GM23248 (cell line): Measurements from ENCODE around the gene FAM83F. TPM values are rescaled to one million over a fixed set of nuclear protein-coding genes. Genes with fewer than 3 reads are reported as not detected.

Source experiments
- DNase-seq: peaks from one replicate; pipeline ENCODE4 v3.0.0-alpha.2; 2015
- H2AFZ ChIP-seq: fragments of 200-600 bp; sonication (generic); 2 replicates; pipeline ENCODE4 v1.6.1; 2016; ENCODE audit warnings: antibody characterized with exemption
- H3F3A ChIP-seq: fragments of 200-600 bp; sonication (generic); 2 replicates; pipeline ENCODE4 v1.6.1; 2016; ENCODE audit warnings: mild to moderate bottlenecking, antibody characterized with exemption, mixed run types; ENCODE audit not compliant: insufficient read depth
- H3K27ac ChIP-seq: fragments of 200-600 bp; sonication (generic); 2 replicates; pipeline ENCODE4 v1.5.1; 2016; ENCODE audit warnings: mild to moderate bottlenecking
- H3K27me3 ChIP-seq: fragments of 200-600 bp; sonication (generic); replicated peaks from 2 replicates; pipeline ENCODE4 v1.6.1; 2016; ENCODE audit warnings: mild to moderate bottlenecking; ENCODE audit not compliant: insufficient read depth
- H3K36me3 ChIP-seq: fragments of 200-600 bp; sonication (generic); 2 replicates; pipeline ENCODE4 v1.6.1; 2016; ENCODE audit warnings: low read depth, mild to moderate bottlenecking
- H3K4me1 ChIP-seq: fragments of 200-600 bp; sonication (generic); 2 replicates; pipeline ENCODE4 v1.6.1; 2016; ENCODE audit warnings: mild to moderate bottlenecking; ENCODE audit not compliant: insufficient read depth
- H3K4me2 ChIP-seq: fragments of 200-600 bp; sonication (generic); one replicate; pipeline ENCODE4 v1.6.1; 2016; ENCODE audit warnings: mild to moderate bottlenecking; ENCODE audit not compliant: unreplicated experiment
- H3K4me3 ChIP-seq: fragments of 200-600 bp; sonication (generic); 2 replicates; pipeline ENCODE4 v1.5.1; 2016; ENCODE audit warnings: mild to moderate bottlenecking
- H3K79me2 ChIP-seq: fragments of 200-600 bp; sonication (generic); 2 replicates; pipeline ENCODE4 v1.6.1; 2016; ENCODE audit warnings: mild to moderate bottlenecking; ENCODE audit not compliant: insufficient read depth
- H3K9ac ChIP-seq: fragments of 200-600 bp; sonication (generic); 2 replicates; pipeline ENCODE4 v1.6.1; 2016; ENCODE audit warnings: mild to moderate bottlenecking
- H3K9me2 ChIP-seq: fragments of 200-600 bp; sonication (generic); 2 replicates; pipeline ENCODE4 v1.6.1; 2016; ENCODE audit warnings: mixed run types, mild to moderate bottlenecking, moderate library complexity; ENCODE audit not compliant: insufficient read depth
- H3K9me3 ChIP-seq: fragments of 200-600 bp; sonication (generic); one replicate; pipeline ENCODE4 v1.6.1; 2017; ENCODE audit warnings: low read depth
- H4K20me1 ChIP-seq: fragments of 200-600 bp; sonication (generic); 2 replicates; pipeline ENCODE4 v1.6.0; 2016; ENCODE audit not compliant: insufficient read depth
- EZH2 ChIP-seq: fragments of 200-600 bp; sonication (generic); IDR thresholded peaks from 2 replicates; pipeline ENCODE4 v1.6.1; 2018; ENCODE audit warnings: antibody characterized with exemption, mild to moderate bottlenecking; ENCODE audit not compliant: insufficient read depth, poor library complexity, severe bottlenecking
- EZH2phosphoT487 ChIP-seq: fragments of 200-600 bp; sonication (generic); IDR thresholded peaks from 2 replicates; pipeline ENCODE4 v1.6.1; 2018; ENCODE audit warnings: antibody characterized with exemption, moderate library complexity, mild to moderate bottlenecking, low read depth; ENCODE audit not compliant: insufficient read depth
- WGBS, 2 experiments: methylation state at CpG; one replicate each; pipeline ENCODE4 v1.1.6; 2015 to 2017; ENCODE audit warnings: low lambda C conversion rate in 2 of 2, low coverage in 1 of 2; ENCODE audit errors: missing lambda C conversion rate in 2 of 2; 5-methylcytosine and 5-hydroxymethylcytosine counted together
- in situ Hi-C: fragments of 300-500 bp; cut with MboI; formaldehyde crosslinking; loops from 2 replicates; pipeline ENCODE4 v1.15.0; 2020
- polyA plus RNA-seq: library from polyadenylated mRNA; unstranded; fragments of >200 nt; fragmentation: Nextera tagmentation; extraction: Ambion mirVana; gene quantifications from 2 replicates; pipeline ENCODE4 v1.2.1, GENCODE V29; 2016
- total RNA-seq: library from RNA; depleted of rRNA; stranded (reverse); fragments of >200 nt; shearing (Covaris generic); gene quantifications from 2 replicates; pipeline ENCODE4 v1.2.3, GENCODE V29; 2014

The FAM83F gene
- total and polyA plus RNA-seq, 2 experiments from 2014 or later: not detected

DNA sequence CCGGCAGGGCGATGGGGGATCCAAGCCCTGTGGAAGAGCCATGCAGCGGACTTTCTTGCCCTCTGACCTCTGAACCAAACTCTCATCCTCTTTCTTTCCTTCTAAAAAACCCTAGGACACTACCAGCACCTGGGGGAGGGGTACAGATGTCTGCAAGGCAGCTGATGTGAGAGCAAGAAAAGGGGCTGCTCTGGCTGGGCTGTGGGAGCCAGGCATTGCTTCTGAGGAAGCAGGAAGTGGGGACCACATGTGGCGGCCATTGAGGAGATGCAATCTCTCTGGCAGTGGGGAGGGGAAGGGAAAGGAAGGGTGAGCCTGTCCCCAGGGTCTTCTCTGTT, 36.0 kb downstream of the FAM83F start:
- Histone ChIP-seq H3K79me2 (no peaks in the 10 kb centered on the region), H3K27ac (no peak overlapping the region), H2AFZ (no peak overlapping the region), H4K20me1 (no peaks in the 10 kb centered on the region), H3K27me3 (0 out of 2 replicates have a peak, but pooled peaks cover 4% of the 10 kb centered on the region), H3K36me3 (no peaks in the 10 kb centered on the region), H3K4me2 (no peak overlapping the region), H3K9me3 (no peaks in the 10 kb centered on the region), H3K9me2 (no peaks in the 10 kb centered on the region), H3K4me1 (no peaks in the 10 kb centered on the region), H3K9ac (no peak overlapping the region), H3K4me3 (no peak overlapping the region), H3F3A (no peaks in the 10 kb centered on the region)
- WGBS, 2 experiments: 81 to 86% methylated on average over 4 of the region's 4 CpGs
- no peak for TF ChIP-seq EZH2phosphoT487
- TF ChIP-seq EZH2: no peak
- no peak for DNase-seq
- in situ Hi-C loops: no loop called here

DNA sequence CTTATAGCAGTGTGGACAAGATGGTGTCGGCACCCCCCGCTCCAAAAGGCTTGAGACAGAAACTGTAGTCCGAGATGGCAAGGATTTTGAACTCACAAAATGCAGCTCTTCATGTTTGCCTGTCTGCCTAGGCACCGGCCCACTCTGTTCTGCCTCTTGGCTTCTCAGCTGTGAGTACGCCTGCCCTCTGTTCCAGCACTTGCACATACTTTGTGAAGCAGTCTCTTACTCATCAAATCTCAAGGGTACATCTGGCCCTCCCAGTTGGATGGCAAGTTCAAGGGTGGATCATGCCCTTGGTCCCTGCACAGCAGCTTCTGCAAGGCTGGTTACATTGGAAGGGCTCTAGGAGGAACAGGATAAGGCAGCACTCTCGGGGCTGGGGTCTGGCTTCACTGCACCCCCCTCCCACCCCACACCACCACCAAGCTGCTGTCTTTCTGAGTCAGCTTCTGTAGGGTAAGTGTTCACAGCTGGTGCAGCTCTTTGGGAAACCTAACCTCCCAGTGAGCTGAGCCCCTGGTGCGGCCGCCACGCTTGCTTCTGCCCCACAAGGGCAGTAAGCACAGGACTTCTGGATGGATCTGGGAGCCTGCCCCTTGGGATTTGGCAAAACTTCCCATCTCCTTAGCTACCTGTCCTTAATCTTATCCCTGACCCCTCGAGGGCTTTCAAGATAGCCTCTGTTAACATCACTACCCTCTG, 37.2 kb downstream of the FAM83F start:
- WGBS, 2 experiments: 43 to 46% methylated on average over 9 to 10 of the region's 10 CpGs
- H3K79me2 ChIP-seq: no peaks in the 10 kb centered on the region
- no peak overlapping the region for H3K4me2 ChIP-seq
- H3K4me3 ChIP-seq: no peak overlapping the region
- no peaks in the 10 kb centered on the region for H3K36me3 ChIP-seq
- TF ChIP-seq EZH2phosphoT487 (no peak), EZH2 (no peak)
- no peaks in the 10 kb centered on the region for H3K4me1 ChIP-seq
- no peaks in the 10 kb centered on the region for H3F3A ChIP-seq
- in situ Hi-C loops: no loop called here
- DNase-seq: peak; percentile 83
- no peaks in the 10 kb centered on the region for H4K20me1 ChIP-seq
- H3K9me3 ChIP-seq: no peaks in the 10 kb centered on the region
- no peak overlapping the region for H3K9ac ChIP-seq
- H3K27ac ChIP-seq: no peak overlapping the region
- H3K9me2 ChIP-seq: no peaks in the 10 kb centered on the region
- H3K27me3 ChIP-seq: 0 out of 2 replicates have a peak, but pooled peaks cover 4% of the 10 kb centered on the region
- H2AFZ ChIP-seq: no peak overlapping the region

DNA sequence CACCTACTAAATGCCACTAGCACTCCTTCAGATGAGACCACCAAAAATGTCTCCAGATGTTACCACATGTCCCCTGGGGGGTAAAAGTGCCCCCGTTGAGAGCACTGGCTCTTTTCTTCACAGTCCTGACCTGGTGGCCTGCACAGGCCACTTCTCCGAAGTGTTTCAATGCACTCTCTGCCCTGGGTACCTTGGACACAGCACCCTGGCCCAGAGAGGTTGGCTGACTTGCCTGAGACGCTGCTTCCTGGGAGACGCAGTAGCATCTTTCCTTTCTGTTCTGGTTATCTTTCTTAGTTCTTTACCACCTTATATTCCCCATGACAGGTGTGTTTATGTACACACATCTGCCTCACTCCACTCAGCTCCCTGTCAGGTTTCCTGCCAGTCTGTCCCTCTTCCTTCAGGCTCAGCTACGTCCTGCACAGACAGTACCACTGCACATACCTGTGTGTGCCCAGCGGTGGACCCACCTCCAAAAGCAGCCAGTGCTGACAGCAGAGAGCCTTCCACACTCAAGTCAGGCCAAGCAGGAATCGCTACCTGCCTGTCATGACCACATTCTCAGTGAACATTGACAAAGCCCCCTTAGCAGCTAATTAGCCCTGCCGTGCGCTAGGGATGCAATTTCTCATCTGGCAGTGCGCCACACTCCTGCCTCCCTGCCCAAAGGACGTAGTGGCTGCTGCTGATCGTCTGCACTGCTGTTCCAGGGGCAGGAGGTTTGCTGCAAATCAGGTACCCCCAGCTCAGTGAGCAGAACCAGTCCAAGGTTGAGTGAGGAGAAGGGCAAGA, 39.0 kb downstream of the FAM83F start:
- in situ Hi-C loops: no loop called here
- DNase-seq: no peak
- Histone ChIP-seq H3K79me2 (no peaks in the 10 kb centered on the region), H3K9me2 (no peaks in the 10 kb centered on the region), H3K9ac (no peak overlapping the region), H3K27me3 (peaks cover 5% of the 10 kb centered on the region; the same call in 1 of the 2 replicates), H3K4me2 (no peak overlapping the region), H3K4me1 (no peaks in the 10 kb centered on the region), H4K20me1 (no peaks in the 10 kb centered on the region), H2AFZ (no peak overlapping the region), H3K4me3 (no peak overlapping the region), H3K36me3 (no peaks in the 10 kb centered on the region), H3F3A (no peaks in the 10 kb centered on the region), H3K27ac (no peak overlapping the region), H3K9me3 (no peaks in the 10 kb centered on the region)
- TF ChIP-seq EZH2phosphoT487 (no peak), EZH2 (no peak)
- 61 to 65% methylated on average over 12 of the region's 12 CpGs for WGBS, 2 experiments

DNA sequence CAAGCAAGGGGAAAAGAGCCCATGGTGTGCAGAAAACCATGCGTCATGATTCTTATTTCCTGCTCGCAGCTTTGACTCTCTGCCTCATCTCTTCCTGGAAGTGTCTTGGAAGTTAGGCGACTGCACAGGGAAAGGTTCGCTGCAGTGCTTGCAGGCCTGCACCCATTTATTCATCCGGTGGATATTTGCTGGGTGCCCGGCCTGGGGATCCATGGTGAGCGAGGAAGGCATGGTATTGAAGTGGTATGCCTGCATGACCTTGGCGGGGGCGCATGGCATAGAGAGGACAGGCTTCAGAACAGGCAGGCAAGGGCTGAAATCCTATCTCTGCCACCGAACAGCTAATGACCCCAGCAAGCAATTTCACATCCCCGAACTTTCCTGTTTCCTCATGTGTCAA, 40.6 kb downstream of the FAM83F start:
- in situ Hi-C loops: no loop called here
- DNase-seq: no peak
- WGBS, 2 experiments: 75 to 81% methylated on average over 11 of the region's 11 CpGs

More for the DNA sequence above, 40.6 kb downstream of the FAM83F start:
- Histone ChIP-seq H3K9me3 (no peaks in the 10 kb centered on the region), H3F3A (no peaks in the 10 kb centered on the region), H3K27ac (no peak overlapping the region), H3K9ac (no peak overlapping the region), H3K36me3 (no peaks in the 10 kb centered on the region), H3K4me2 (no peak overlapping the region), H4K20me1 (no peaks in the 10 kb centered on the region), H3K4me3 (no peak overlapping the region), H3K79me2 (no peaks in the 10 kb centered on the region), H3K4me1 (no peaks in the 10 kb centered on the region), H2AFZ (no peak overlapping the region), H3K9me2 (no peaks in the 10 kb centered on the region), H3K27me3 (peaks cover 12% of the 10 kb centered on the region)
- TF ChIP-seq EZH2phosphoT487 (no peak), EZH2 (no peak)
